GM23338 (cell line): ENCODE data around the gene SLIT1. TPM values are rescaled to one million over a fixed set of nuclear protein-coding genes. Genes with fewer than 3 reads are reported as not detected.

Source experiments
- ATAC-seq: fragments of 200-7000 bp; cut with Tn5 transposase; 3 replicates; pipeline ENCODE4 v1.9.1; 2020
- DNase-seq: peaks from one replicate; pipeline ENCODE4 v3.0.0-alpha.2; 2015; ENCODE audit warnings: low spot score
- H2AFZ ChIP-seq: fragments of 200-600 bp; sonication (generic); 2 replicates; pipeline ENCODE4 v1.8.0; 2016; ENCODE audit warnings: antibody characterized with exemption, mild to moderate bottlenecking, moderate library complexity
- H3F3A ChIP-seq: fragments of 200-600 bp; sonication (generic); replicated peaks from 2 replicates; pipeline ENCODE4 v1.8.0; 2017; ENCODE audit warnings: antibody characterized with exemption, mixed run types, low read depth
- H3K27ac ChIP-seq: fragments of 200-600 bp; sonication (generic); 2 replicates; pipeline ENCODE4 v1.6.1; 2016; ENCODE audit warnings: low read depth
- H3K27me3 ChIP-seq: fragments of 200-600 bp; sonication (generic); 2 replicates; pipeline ENCODE4 v1.8.0; 2016; ENCODE audit warnings: mild to moderate bottlenecking, mixed run types, moderate library complexity; ENCODE audit not compliant: insufficient read depth
- H3K36me3 ChIP-seq: fragments of 200-600 bp; sonication (generic); 2 replicates; pipeline ENCODE4 v1.8.0; 2016; ENCODE audit warnings: mild to moderate bottlenecking; ENCODE audit not compliant: insufficient read depth
- H3K4me1 ChIP-seq: fragments of 200-600 bp; sonication (generic); 2 replicates; pipeline ENCODE4 v1.8.0; 2016; ENCODE audit warnings: mild to moderate bottlenecking, moderate library complexity; ENCODE audit not compliant: insufficient read depth
- H3K4me2 ChIP-seq: fragments of 200-600 bp; sonication (generic); 2 replicates; pipeline ENCODE4 v1.7.1; 2017; ENCODE audit warnings: mixed run types
- H3K4me3 ChIP-seq: fragments of 200-600 bp; sonication (generic); 2 replicates; pipeline ENCODE4 v1.6.1; 2016; ENCODE audit warnings: mixed run types
- H3K79me2 ChIP-seq: fragments of 200-600 bp; sonication (generic); replicated peaks from 2 replicates; pipeline ENCODE4 v1.8.0; 2017; ENCODE audit warnings: mild to moderate bottlenecking; ENCODE audit not compliant: insufficient read depth
- H3K9me2 ChIP-seq: fragments of 200-600 bp; sonication (generic); 2 replicates; pipeline ENCODE4 v1.8.0; 2017; ENCODE audit not compliant: insufficient read depth
- H4K20me1 ChIP-seq: fragments of 200-600 bp; sonication (generic); replicated peaks from 2 replicates; pipeline ENCODE4 v1.8.0; 2017; ENCODE audit warnings: mild to moderate bottlenecking; ENCODE audit not compliant: insufficient read depth
- H3K27ac Mint-ChIP-seq: 2 replicates; pipeline ENCODE4 v1.8.0; 2020; ENCODE audit warnings: inconsistent platforms, mild to moderate bottlenecking, moderate library complexity, mixed read lengths
- H3K27me3 Mint-ChIP-seq: 3 replicates; pipeline ENCODE4 v1.8.0; 2022; ENCODE audit warnings: low read depth, mild to moderate bottlenecking, moderate library complexity, mixed read lengths, inconsistent platforms; ENCODE audit not compliant: insufficient read depth, poor library complexity
- H3K36me3 Mint-ChIP-seq: 3 replicates; pipeline ENCODE4 v1.8.0; 2021; ENCODE audit warnings: low read depth, mild to moderate bottlenecking, inconsistent platforms, moderate library complexity, mixed read lengths
- H3K4me1 Mint-ChIP-seq: 3 replicates; pipeline ENCODE4 v1.8.0; 2020; ENCODE audit warnings: mild to moderate bottlenecking, inconsistent platforms, mixed read lengths
- H3K4me3 Mint-ChIP-seq: 3 replicates; pipeline ENCODE4 v1.8.0; 2021; ENCODE audit warnings: moderate library complexity, mild to moderate bottlenecking, inconsistent platforms, mixed read lengths
- H3K9me3 Mint-ChIP-seq: 3 replicates; pipeline ENCODE4 v1.8.0; 2020; ENCODE audit warnings: moderate library complexity, mild to moderate bottlenecking, inconsistent platforms, mixed read lengths
- CREB1 ChIP-seq: fragments of 250-450 bp; sonication (Bioruptor Pico); IDR thresholded peaks from 2 replicates; pipeline ENCODE4 v1.5.0; 2020; ENCODE audit warnings: low read depth, mild to moderate bottlenecking, moderate library complexity
- CTCF ChIP-seq, 2 experiments: fragments of 200-600 bp in 1 of 2; sonication (generic) in 1 of 2; conservative IDR thresholded peaks; 2 replicates each; pipeline versions ENCODE4 v1.5.1 to v1.6.1; 2016 to 2017; ENCODE audit warnings: antibody characterized with exemption in 2 of 2, low read depth in 2 of 2, mild to moderate bottlenecking in 2 of 2, moderate library complexity in 1 of 2
- ETS1 ChIP-seq: IDR thresholded peaks from 2 replicates; pipeline ENCODE4 v1.6.1; 2016; ENCODE audit warnings: antibody characterized with exemption
- EZH2 ChIP-seq: fragments of 200-600 bp; sonication (generic); IDR thresholded peaks from one replicate; pipeline ENCODE4 v1.8.0; 2017; ENCODE audit warnings: antibody characterized with exemption, mild to moderate bottlenecking, low read depth; ENCODE audit not compliant: unreplicated experiment
- EZH2phosphoT487 ChIP-seq: fragments of 200-600 bp; sonication (generic); IDR thresholded peaks from one replicate; pipeline ENCODE4 v1.8.1; 2018; ENCODE audit warnings: antibody characterized with exemption; ENCODE audit not compliant: unreplicated experiment
- NANOG ChIP-seq: IDR thresholded peaks from 2 replicates; pipeline ENCODE4 v1.6.1; 2016; ENCODE audit warnings: antibody characterized with exemption, borderline replicate concordance
- POLR2AphosphoS5 ChIP-seq: IDR thresholded peaks from 2 replicates; pipeline ENCODE4 v1.6.1; 2016; ENCODE audit warnings: antibody characterized with exemption, low read depth
- REST ChIP-seq: IDR thresholded peaks from one replicate; pipeline ENCODE4 v1.6.1; 2018; ENCODE audit warnings: antibody characterized with exemption; ENCODE audit not compliant: unreplicated experiment
- ZNF114 ChIP-seq: fragments of 250-450 bp; sonication (Bioruptor Pico); IDR thresholded peaks from 2 replicates; pipeline ENCODE4 v1.5.0; 2020; ENCODE audit warnings: mild to moderate bottlenecking, moderate library complexity
- ZNF331 ChIP-seq: fragments of 250-450 bp; sonication (Bioruptor Pico); IDR thresholded peaks from 2 replicates; pipeline ENCODE4 v1.5.0; 2020; ENCODE audit warnings: low read depth, mild to moderate bottlenecking, moderate library complexity
- polyA plus RNA-seq: library from polyadenylated mRNA; unstranded; fragments of >200 nt; fragmentation: Nextera tagmentation; extraction: Ambion mirVana; gene quantifications from 2 replicates; pipeline ENCODE4 v1.2.1, GENCODE V29; 2016
- total RNA-seq: library from RNA; depleted of rRNA; stranded (reverse); fragments of >200 nt; shearing (Covaris generic); gene quantifications from 2 replicates; pipeline ENCODE4 v1.2.3, GENCODE V29; 2014

The SLIT1 gene
- total and polyA plus RNA-seq, 2 experiments from 2014 or later: 0.76 to 1.7 TPM

GRCh38 chr10:97059006-97059871, 126.5 kb downstream of the SLIT1 start:
- H3K4me2 ChIP-seq: no peak overlapping the region
- H3K27me3 ChIP-seq: no peaks in the 10 kb centered on the region
- no peaks in the 10 kb centered on the region for H3K79me2 ChIP-seq
- no peak overlapping the region for H2AFZ ChIP-seq
- H3K9me2 ChIP-seq: no peaks in the 10 kb centered on the region
- peak; percentile 83 for DNase-seq
- H3K27me3 Mint-ChIP-seq: peaks cover 10% of the 10 kb centered on the region
- H3K9me3 Mint-ChIP-seq: no peaks in the 10 kb centered on the region
- no peaks in the 10 kb centered on the region for H3K36me3 ChIP-seq
- TF ChIP-seq REST (no peak), ZNF331 (CRISPR knock-in tag) (no peak), ETS1 (no peak), CTCF (conservative IDR thresholded peaks at IDR 0.05; ENCODE audit: low read depth in 2 of 2) (peak; percentile 58 to 74), EZH2phosphoT487 (no peak), POLR2AphosphoS5 (no peak)
- H3F3A ChIP-seq: no peaks in the 10 kb centered on the region
- H3K4me1 ChIP-seq: no peaks in the 10 kb centered on the region
- H3K4me1 Mint-ChIP-seq: peaks cover 3% of the 10 kb centered on the region; the same call in 1 of the 3 replicates
- no peaks in the 10 kb centered on the region for H3K36me3 Mint-ChIP-seq
- no peaks in the 10 kb centered on the region for H4K20me1 ChIP-seq
- H3K4me3 Mint-ChIP-seq: no peak overlapping the region
- no peak overlapping the region for H3K4me3 ChIP-seq
- no peak overlapping the region for H3K27ac ChIP-seq
- no peak overlapping the region for H3K27ac Mint-ChIP-seq
- ATAC-seq: peak; percentile 86

GRCh38 chr10:97058521-97058920, 127.2 kb downstream of the SLIT1 start:
- no peak overlapping the region for H3K27ac Mint-ChIP-seq
- no peak for TF ChIP-seq ZNF114 (CRISPR knock-in tag)
- no peak for TF ChIP-seq REST
- TF ChIP-seq ZNF331 (CRISPR knock-in tag): no peak
- TF ChIP-seq EZH2phosphoT487: no peak
- TF ChIP-seq ETS1: no peak
- no peak for TF ChIP-seq POLR2AphosphoS5
- TF ChIP-seq EZH2: no peak
- TF ChIP-seq NANOG: no peak
- TF ChIP-seq CREB1 (CRISPR knock-in tag): no peak

More at GRCh38 chr10:97058521-97058920, 127.2 kb downstream of the SLIT1 start:
- peaks cover 8% of the 10 kb centered on the region for H3K27me3 Mint-ChIP-seq
- no peak overlapping the region for H2AFZ ChIP-seq
- H3K4me2 ChIP-seq: no peak overlapping the region
- H3K36me3 ChIP-seq: no peaks in the 10 kb centered on the region
- 0 out of 3 replicates have a peak, but pooled peaks cover 3% of the 10 kb centered on the region for H3K4me1 Mint-ChIP-seq
- no peak overlapping the region for H3K4me3 Mint-ChIP-seq
- H4K20me1 ChIP-seq: no peaks in the 10 kb centered on the region
- no peaks in the 10 kb centered on the region for H3K79me2 ChIP-seq
- no peaks in the 10 kb centered on the region for H3K9me2 ChIP-seq
- H3K36me3 Mint-ChIP-seq: no peaks in the 10 kb centered on the region
- DNase-seq: no peak
- no peak for ATAC-seq
- H3K27me3 ChIP-seq: no peaks in the 10 kb centered on the region
- no peaks in the 10 kb centered on the region for H3K4me1 ChIP-seq
- no peaks in the 10 kb centered on the region for H3F3A ChIP-seq
- no peak overlapping the region for H3K27ac ChIP-seq
- H3K4me3 ChIP-seq: no peak overlapping the region
- no peaks in the 10 kb centered on the region for H3K9me3 Mint-ChIP-seq
